Immature natural killer cell (primary cell): ENCODE data around the gene FCER2. TPM values are rescaled to one million over a fixed set of nuclear protein-coding genes. Genes with fewer than 3 reads are reported as not detected.

Experiments used
- DNase-seq, 3 donors: peaks; one replicate each; pipeline ENCODE4 v3.0.0; 2022; ENCODE audit warnings: mixed read lengths in 1 of 3
- H3K27ac Mint-ChIP-seq, 6 donors: one replicate each; pipeline ENCODE4 v1.8.0; 2020; ENCODE audit warnings: mixed read lengths in 6 of 6, mild to moderate bottlenecking in 5 of 6, inconsistent platforms in 4 of 6, moderate library complexity in 3 of 6
- H3K27me3 Mint-ChIP-seq, 3 donors: one replicate each; pipeline ENCODE4 v1.8.0; 2020 to 2021; ENCODE audit warnings: low read depth in 3 of 3, mild to moderate bottlenecking in 3 of 3, mixed read lengths in 3 of 3, moderate library complexity in 3 of 3, inconsistent platforms in 1 of 3
- H3K36me3 Mint-ChIP-seq, 3 donors: one replicate each; pipeline ENCODE4 v1.8.0; 2020; ENCODE audit warnings: mixed read lengths in 3 of 3, inconsistent platforms in 2 of 3, mild to moderate bottlenecking in 2 of 3
- H3K4me1 Mint-ChIP-seq, 2 donors: one replicate each; pipeline ENCODE4 v1.8.0; 2020; ENCODE audit warnings: inconsistent platforms in 2 of 2, mild to moderate bottlenecking in 2 of 2, mixed read lengths in 2 of 2, moderate library complexity in 1 of 2
- H3K4me3 Mint-ChIP-seq, 5 donors: one replicate each; pipeline ENCODE4 v1.8.0; 2020; ENCODE audit warnings: mild to moderate bottlenecking in 5 of 5, mixed read lengths in 5 of 5, inconsistent platforms in 3 of 5, moderate library complexity in 3 of 5
- H3K9me3 Mint-ChIP-seq, 6 donors: one replicate each; pipeline ENCODE4 v1.8.0; 2020; ENCODE audit warnings: mild to moderate bottlenecking in 6 of 6, mixed read lengths in 6 of 6, inconsistent platforms in 4 of 6, moderate library complexity in 3 of 6
- polyA plus RNA-seq, 3 donors: library from polyadenylated mRNA; unstranded; fragments of 300-500 nt; fragmentation: Illumina TruSeq; gene quantifications; one replicate each; pipeline ENCODE4 v1.2.3, GENCODE V29; 2021

FCER2 gene
- polyA plus RNA-seq, 3 donors from 2014 or later = 0.29 to 0.50 TPM; not detected in 1

GRCh38 chr19:7670790-7671189 lies 31.1 kb downstream of the FCER2 start:
- Mint-ChIP-seq H3K36me3 (no peaks in the 10 kb centered on the region), H3K27ac (no peak overlapping the region), H3K4me1 (peaks cover 0 to 2% of the 10 kb centered on the region in 2 donors), H3K4me3 (no peak overlapping the region), H3K27me3 (peaks cover 3 to 21% (median 9%) of the 10 kb centered on the region in 3 donors), H3K9me3 (peaks cover 0 to 2% (median 0%) of the 10 kb centered on the region in 6 donors)
- no peak for DNase-seq

- peaks cover 0 to 2% of the 10 kb centered on the region in 2 donors for H3K4me1 Mint-ChIP-seq
- DNase-seq = no peak
- H3K9me3 Mint-ChIP-seq = no peaks in the 10 kb centered on the region
- no peaks in the 10 kb centered on the region for H3K36me3 Mint-ChIP-seq
- peaks cover 3 to 20% (median 9%) of the 10 kb centered on the region in 3 donors for H3K27me3 Mint-ChIP-seq
- H3K4me3 Mint-ChIP-seq = peak overlapping the region in 1 of 5 donors; percentile 41
- H3K27ac Mint-ChIP-seq = no peak overlapping the region
These were observed 31.7 kb downstream of the FCER2 start for GRCh38 chr19:7670150-7670783.

DNA sequence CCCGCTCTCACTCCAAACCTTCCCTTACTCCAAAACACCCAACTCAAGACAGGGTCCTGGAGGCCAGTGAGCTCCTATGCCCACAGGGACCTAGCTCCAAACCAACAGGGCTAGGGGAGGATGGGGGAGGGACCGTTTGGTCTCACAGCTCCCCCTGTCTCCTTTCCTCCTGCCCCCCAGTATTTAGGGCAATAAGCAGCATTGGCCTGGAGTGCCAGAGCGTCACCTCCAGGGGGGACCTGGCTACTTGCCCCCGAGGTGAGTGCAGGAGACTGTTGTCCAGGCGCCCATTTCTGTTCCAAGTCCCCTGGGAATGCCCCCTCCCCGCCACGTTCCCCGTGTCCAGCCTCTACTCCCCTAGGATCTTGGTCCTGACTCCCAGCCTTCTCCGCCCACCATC lies 32.3 kb downstream of the FCER2 start:
- H3K27ac Mint-ChIP-seq = no peak overlapping the region
- peaks cover 0 to 2% of the 10 kb centered on the region in 2 donors for H3K4me1 Mint-ChIP-seq
- H3K4me3 Mint-ChIP-seq = no peak overlapping the region

DNA sequence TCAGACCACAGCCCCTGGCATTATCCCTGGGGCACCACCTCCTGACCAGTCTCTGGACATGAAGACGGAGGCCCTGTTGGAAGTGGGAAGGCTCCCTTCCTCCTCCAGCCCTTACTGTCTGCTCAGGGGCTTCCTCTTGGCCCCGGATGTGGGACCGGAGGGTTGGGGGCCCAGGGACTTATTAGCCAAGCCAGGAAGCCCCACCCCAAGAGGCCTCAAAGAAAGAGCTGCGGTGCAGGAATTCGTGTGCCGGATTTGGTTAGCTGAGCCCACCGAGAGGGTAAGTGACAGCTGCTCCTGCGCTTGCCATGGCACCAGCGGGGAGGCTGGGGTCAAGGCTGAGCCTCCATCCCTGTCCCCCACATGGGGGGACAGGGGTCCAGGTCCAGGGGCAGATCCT lies 33.1 kb downstream of the FCER2 start, which contains the start of gene RETN:
TSS of gene RETN (plus strand) at position 208 of the 400 bp plus-strand sequence. CDS start 278 bp downstream, outside the sequence.
- Mint-ChIP-seq H3K4me3 (peak within 1 kb of the TSS in 1 of 5 donors; percentile 11), H3K4me1 (no peaks in the 10 kb centered on the region), H3K9me3 (no peaks in the 10 kb centered on the region), H3K27ac (no peak within 1 kb of the TSS), H3K27me3 (peaks cover 3 to 18% (median 9%) of the 10 kb centered on the region in 3 donors), H3K36me3 (no peaks in the 10 kb centered on the region)
- no peak for DNase-seq

More for the DNA sequence above, 32.3 kb downstream of the FCER2 start:
- Mint-ChIP-seq H3K9me3 (no peaks in the 10 kb centered on the region), H3K27me3 (peaks cover 3 to 20% (median 9%) of the 10 kb centered on the region in 3 donors), H3K36me3 (no peaks in the 10 kb centered on the region)
- no peak for DNase-seq

DNA sequence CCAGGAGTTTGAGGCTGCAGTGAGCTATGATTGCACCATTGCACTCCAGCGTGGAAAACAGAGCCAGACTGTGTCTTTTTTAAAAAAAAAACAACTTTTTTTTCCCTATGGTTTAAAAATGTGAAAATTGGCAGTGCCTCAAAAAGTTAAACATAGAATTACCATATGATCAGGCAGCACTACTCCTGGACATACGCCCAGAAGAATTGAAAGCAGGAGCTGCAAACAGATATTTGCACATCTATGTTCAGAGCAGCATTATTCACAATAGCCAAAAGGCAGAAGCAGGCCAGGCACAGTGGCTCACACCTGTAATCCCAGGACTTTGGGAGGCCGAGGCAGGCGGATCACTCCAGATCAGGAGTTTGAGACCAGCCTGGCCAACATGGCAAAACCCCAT lies 36.9 kb downstream of the FCER2 start:
- Mint-ChIP-seq H3K36me3 (no peaks in the 10 kb centered on the region), H3K27ac (no peak overlapping the region), H3K4me3 (no peak overlapping the region), H3K9me3 (no peaks in the 10 kb centered on the region), H3K4me1 (no peaks in the 10 kb centered on the region), H3K27me3 (peaks cover 2 to 11% (median 4%) of the 10 kb centered on the region in 3 donors)
- DNase-seq = no peak

GRCh38 chr19:7663706-7664105 lies 38.2 kb downstream of the FCER2 start:
- H3K9me3 Mint-ChIP-seq = no peaks in the 10 kb centered on the region
- DNase-seq = no peak
- no peaks in the 10 kb centered on the region for H3K4me1 Mint-ChIP-seq
- no peak overlapping the region for H3K4me3 Mint-ChIP-seq
- peaks cover 0 to 9% (median 2%) of the 10 kb centered on the region in 3 donors for H3K27me3 Mint-ChIP-seq
- no peak overlapping the region for H3K27ac Mint-ChIP-seq
- H3K36me3 Mint-ChIP-seq = no peaks in the 10 kb centered on the region

GRCh38 chr19:7662657-7663056 lies 39.3 kb downstream of the FCER2 start:
- Mint-ChIP-seq H3K9me3 (no peaks in the 10 kb centered on the region), H3K27me3 (peaks cover 2 to 9% (median 3%) of the 10 kb centered on the region in 3 donors), H3K36me3 (no peaks in the 10 kb centered on the region), H3K4me3 (no peak overlapping the region), H3K4me1 (no peaks in the 10 kb centered on the region), H3K27ac (no peak overlapping the region)
- no peak for DNase-seq

DNA sequence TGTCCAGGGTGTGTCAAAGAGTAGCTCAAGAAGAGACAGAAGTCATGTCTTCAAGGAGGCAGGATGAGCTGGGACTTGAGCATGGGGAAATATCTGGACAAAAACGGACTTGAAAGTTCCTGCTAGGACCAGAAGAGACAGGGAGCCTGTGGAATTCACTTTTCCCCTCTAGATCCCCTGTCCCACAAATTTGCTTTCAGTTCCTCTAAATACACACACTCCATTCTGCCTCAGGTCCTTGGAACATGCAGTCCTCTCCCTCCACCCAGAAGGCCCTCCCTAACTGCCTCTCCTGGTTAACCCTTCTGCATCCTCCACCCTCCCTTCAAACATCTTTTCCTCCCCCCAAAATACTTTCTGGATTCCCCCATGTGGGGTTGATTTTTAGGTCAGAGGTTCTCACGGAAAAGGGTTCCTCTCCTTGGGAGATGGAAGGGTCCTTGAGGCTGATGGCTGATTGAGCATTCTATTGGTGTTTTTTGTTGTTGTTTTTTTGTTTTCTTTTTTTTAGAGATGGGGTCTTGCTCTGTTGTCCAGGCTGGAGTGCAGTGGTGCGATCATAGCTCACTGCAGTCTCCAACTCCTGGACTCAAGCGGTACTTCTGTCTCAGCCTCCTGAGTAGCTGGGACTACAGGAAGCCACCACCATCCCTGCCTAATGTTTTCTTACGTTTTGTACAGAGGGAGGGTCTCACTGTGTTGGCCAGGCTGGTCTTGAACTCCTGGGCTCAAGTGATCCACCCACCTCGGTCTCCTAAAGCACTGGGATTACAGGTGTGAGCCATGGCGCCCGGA lies 40.0 kb downstream of the FCER2 start:
- Mint-ChIP-seq H3K4me1 (no peaks in the 10 kb centered on the region), H3K27me3 (peaks cover 2 to 8% (median 3%) of the 10 kb centered on the region in 3 donors), H3K9me3 (no peaks in the 10 kb centered on the region), H3K36me3 (no peaks in the 10 kb centered on the region), H3K4me3 (no peak overlapping the region), H3K27ac (no peak overlapping the region)
- DNase-seq = no peak

- Mint-ChIP-seq H3K4me1 (peaks cover 0 to under 1% of the 10 kb centered on the region in 2 donors), H3K27me3 (peaks cover 2 to 4% (median 3%) of the 10 kb centered on the region in 3 donors), H3K36me3 (no peaks in the 10 kb centered on the region), H3K27ac (peak overlapping the region in 1 of 6 donors; percentile 16), H3K4me3 (no peak overlapping the region), H3K9me3 (no peaks in the 10 kb centered on the region)
- no peak for DNase-seq
These were observed 43.7 kb downstream of the FCER2 start for GRCh38 chr19:7658219-7658686.

GRCh38 chr19:7657131-7657751 lies 44.7 kb downstream of the FCER2 start:
- H3K27ac Mint-ChIP-seq = no peak overlapping the region
- H3K9me3 Mint-ChIP-seq = no peaks in the 10 kb centered on the region
- no peak overlapping the region for H3K4me3 Mint-ChIP-seq
- DNase-seq = no peak
- peaks cover 2 to 7% (median 2%) of the 10 kb centered on the region in 3 donors for H3K27me3 Mint-ChIP-seq
- no peaks in the 10 kb centered on the region for H3K36me3 Mint-ChIP-seq
- peaks cover 7 to 9% of the 10 kb centered on the region in 2 donors for H3K4me1 Mint-ChIP-seq

- Mint-ChIP-seq H3K4me3 (no peak overlapping the region), H3K27ac (peak overlapping the region in 1 of 6 donors; percentile 55), H3K9me3 (no peaks in the 10 kb centered on the region), H3K4me1 (peaks cover 11 to 15% of the 10 kb centered on the region in 2 donors), H3K27me3 (peaks cover 4 to 11% (median 4%) of the 10 kb centered on the region in 3 donors), H3K36me3 (no peaks in the 10 kb centered on the region)
- no peak for DNase-seq
These were observed 46.4 kb downstream of the FCER2 start for GRCh38 chr19:7655581-7655980.

- Mint-ChIP-seq H3K36me3 (no peaks in the 10 kb centered on the region), H3K4me3 (no peak overlapping the region), H3K4me1 (peaks cover 11 to 15% of the 10 kb centered on the region in 2 donors), H3K27me3 (peaks cover 3 to 11% (median 4%) of the 10 kb centered on the region in 3 donors), H3K27ac (peak overlapping the region in 2 of 6 donors; percentile 30 to 46), H3K9me3 (no peaks in the 10 kb centered on the region)
- DNase-seq = no peak
These were observed 47.5 kb downstream of the FCER2 start for GRCh38 chr19:7654401-7654800.

- peaks cover 3 to 8% (median 4%) of the 10 kb centered on the region in 3 donors for H3K27me3 Mint-ChIP-seq
- no peaks in the 10 kb centered on the region for H3K9me3 Mint-ChIP-seq
- H3K4me3 Mint-ChIP-seq = peak overlapping the region; percentile 78 to 90 (median 84)
- peak overlapping the region; percentile 77 to 91 (median 86) for H3K27ac Mint-ChIP-seq
- peaks cover 11 to 15% of the 10 kb centered on the region in 2 donors for H3K4me1 Mint-ChIP-seq
- peak; percentile 82 to 84 (median 84) for DNase-seq
- H3K36me3 Mint-ChIP-seq = no peaks in the 10 kb centered on the region
These were observed 49.8 kb downstream of the FCER2 start for GRCh38 chr19:7652061-7652641.
